ENCODE measurements around the gene ATF7IP.
A peak's percentile ranks its signal among the peaks of the same experiment; 100 is the strongest.
"Not testable (repeated sequence)": the region's sequence is repeated elsewhere in the genome, so short reads cannot be mapped to it uniquely, and the experiment has no call there.

The ATF7IP gene

GRCh38 chr12:14365294-14366208 is at the start of gene ATF7IP:
Gene ATF7IP, plus strand, starts transcription at chr12:14365682. Its CDS starts 58,234 bp downstream, at chr12:14423916.
- peak; percentile 83 to 92 for ATAC-seq

DNA sequence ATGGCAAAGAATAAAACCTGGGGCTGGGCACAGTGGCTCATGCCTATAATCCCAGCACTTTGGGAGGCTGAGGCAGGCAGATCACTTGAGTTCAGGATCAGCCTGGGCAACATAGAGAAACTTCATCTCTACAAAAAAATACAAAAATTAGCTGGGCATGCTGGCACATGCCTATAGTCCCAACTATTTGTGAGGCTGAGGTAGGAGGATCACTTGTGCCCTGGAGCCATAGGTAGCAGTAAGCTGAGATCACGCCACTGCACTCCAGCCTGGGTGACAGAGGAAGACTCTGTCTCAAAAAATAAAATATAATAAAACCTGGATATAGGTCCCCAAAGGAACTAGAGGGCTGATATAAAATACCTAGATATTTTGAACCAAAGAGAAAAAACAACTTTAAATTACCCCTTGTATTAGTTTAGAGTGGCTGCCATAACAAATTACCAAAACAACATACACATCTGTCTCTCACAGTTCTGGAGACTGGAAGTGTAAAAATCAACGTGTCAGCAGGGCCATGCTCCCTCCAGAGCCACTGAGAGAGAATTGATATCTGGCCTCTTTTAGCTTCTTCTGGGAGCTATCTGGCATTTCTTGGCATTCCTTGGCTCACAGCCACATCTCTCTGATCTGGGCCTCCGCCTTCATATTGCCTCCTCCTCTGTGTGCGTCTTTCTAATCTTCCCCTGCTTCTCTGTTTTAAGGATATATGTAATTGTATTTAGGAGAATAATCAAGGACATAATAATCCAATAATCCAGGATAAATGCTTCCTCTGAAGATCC is 47.9 kb upstream of the ATF7IP start:
- no peak for ATAC-seq

DNA sequence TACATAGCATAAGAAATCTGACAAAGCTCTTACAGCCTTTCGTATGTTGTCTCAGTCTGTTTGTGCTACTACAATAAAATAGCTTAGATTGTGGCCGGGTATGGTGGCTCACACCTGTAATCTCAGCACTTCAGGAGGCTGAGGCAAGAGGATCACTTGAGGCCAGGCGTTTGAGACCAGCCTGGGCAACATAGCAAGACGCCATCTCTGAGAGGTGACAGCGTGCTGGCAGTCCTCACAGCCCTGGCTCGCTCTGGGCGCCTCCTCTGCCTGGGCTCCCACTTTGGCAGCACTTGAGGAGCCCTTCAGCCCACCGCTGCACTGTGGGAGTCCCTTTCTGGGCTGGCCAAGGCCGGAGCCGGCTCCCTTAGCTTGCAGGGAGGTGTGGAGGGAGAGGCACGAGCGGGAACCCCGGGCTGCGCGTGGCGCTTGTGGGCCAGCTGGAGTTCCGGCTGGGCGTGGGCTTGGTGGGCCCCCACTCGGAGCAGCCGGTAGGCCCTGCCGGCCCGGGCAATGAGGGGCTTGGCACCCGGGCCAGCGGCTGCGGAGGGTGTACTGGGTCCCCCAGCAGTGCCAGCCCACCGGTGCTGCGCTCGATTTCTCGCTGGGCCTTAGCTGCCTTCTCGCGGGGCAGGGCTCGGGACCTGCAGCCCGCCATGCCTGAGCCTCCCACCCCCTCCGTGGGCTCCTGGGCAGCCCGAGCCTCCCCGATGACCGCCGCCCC is 45.6 kb upstream of the ATF7IP start:
- ATAC-seq: not testable (repeated sequence)

DNA sequence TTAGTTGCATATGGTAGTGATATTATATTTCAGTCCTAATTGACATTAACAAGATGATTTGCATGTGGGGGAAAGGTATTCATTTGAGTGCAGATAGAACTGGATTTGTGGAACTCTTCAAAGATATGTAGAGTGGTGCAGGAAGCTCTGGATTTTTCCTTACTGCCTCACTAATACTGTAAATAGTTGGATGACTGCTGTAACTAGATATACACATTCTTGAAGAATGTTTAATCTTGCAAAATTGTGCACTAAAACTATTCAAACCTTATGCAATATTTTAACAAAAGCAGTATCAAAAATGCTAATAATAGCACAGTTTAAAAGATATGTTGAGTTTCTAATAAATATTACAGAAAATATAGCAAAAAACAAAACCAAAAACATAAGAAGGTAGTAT is 43.1 kb upstream of the ATF7IP start:
- no peak for ATAC-seq

GRCh38 chr12:14325716-14326343 is 39.7 kb upstream of the ATF7IP start:
- ATAC-seq: no peak

GRCh38 chr12:14326699-14327098 is 38.8 kb upstream of the ATF7IP start:
- no peak for ATAC-seq

DNA sequence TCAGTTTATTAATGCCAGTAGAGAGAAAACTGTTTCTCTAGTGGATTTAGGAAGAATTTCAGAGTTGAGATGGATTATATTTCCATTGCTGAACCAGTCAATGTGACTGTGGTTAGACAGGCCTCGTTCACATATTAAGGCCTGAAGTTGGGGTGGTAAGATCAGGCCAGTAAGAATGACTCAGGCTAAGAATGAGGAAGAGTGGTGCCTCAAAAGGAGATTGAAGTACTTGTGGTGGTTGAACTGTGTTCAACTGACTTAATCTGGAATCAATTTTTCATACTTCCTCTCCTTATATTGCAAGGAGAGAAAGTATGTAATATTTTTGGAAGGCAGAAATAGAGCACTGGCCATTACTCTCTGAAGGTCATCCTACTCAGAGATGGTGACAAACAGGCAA is 37.8 kb upstream of the ATF7IP start:
- ATAC-seq: no peak

- ATAC-seq: no peak
Observed at GRCh38 chr12:14332482-14332881, 33.0 kb upstream of the ATF7IP start.

- ATAC-seq: no peak
Observed at GRCh38 chr12:14340371-14340770, 25.1 kb upstream of the ATF7IP start.

DNA sequence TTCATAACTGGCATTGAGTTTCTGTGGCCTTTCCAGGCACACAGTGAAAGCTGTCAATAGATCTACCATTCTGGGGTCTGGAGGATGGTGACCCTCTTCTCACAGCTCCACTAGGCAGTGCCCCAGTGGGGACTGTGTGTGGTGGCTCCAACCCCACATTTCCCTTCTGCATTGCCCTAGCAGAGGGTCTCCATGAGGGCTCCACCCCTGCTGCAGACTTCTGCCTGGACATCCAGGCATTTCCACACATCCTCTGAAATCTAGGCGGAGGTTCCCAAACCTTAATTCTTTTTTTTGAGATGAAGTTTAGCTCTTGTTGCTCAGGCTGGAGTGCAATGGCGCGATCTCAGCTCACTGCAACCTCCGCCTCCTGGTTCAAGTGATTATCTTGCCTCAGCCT is 14.0 kb upstream of the ATF7IP start:
- ATAC-seq: not testable (repeated sequence)

DNA sequence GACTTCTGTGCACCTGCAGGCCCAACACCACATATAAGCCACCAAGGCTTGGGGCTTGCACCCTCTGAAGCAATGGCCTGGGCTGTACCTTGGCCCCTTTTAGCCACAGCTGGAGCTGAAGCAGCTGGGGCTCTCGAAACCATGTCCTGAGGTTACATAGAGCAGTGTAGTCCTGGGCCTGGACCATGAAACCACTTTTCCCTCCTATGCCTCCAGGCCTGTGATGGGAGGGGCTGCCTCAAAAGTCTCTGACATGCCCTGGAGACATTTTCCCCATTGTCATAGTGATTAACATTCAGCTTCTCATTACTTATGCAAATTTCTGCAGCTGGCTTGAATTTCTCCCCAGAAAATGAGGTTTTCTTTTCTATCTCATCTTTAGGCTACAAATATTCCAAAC is 13.4 kb upstream of the ATF7IP start:
- not testable (repeated sequence) for ATAC-seq

DNA sequence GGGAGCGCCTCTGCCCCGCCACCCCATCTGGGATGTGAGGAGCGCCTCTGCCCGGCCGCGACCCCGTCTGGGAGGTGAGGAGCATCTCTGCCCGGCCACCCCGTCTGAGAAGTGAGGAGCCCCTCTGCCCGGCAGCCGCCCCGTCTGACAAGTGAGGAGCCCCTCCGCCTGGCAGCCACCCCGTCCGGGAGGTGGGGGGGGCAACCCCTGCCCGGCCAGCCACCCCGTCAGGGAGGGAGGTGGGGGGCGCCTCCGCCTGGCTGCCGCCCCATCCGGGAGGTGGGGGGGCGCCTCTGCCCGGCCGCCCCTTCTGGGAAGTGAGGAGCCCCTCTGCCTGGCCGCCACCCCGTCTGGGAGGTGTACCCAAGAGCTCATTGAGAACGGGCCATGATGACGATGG is 10.8 kb upstream of the ATF7IP start:
- not testable (repeated sequence) for ATAC-seq

GRCh38 chr12:14356147-14356546 is 9.3 kb upstream of the ATF7IP start:
- no peak for ATAC-seq

DNA sequence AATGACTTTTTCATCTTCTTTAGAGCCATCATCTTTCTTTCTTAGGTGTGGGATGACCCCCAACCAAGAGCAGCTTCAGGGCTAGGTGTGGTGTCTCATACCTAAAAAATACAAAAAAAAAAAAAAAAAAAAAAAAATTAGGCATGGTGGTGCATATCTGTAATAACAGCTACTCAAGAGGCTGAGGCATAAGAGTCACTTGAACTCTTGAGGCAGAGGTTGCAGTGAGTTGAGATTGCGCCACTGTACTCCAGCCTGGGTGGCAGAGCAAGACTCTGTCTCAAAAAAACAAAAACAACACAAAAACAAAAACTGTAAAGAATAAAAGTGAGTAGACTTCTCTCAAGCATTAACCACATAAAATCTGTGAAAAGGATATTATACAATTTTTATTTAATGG is 8.0 kb upstream of the ATF7IP start:
- no peak for ATAC-seq

DNA sequence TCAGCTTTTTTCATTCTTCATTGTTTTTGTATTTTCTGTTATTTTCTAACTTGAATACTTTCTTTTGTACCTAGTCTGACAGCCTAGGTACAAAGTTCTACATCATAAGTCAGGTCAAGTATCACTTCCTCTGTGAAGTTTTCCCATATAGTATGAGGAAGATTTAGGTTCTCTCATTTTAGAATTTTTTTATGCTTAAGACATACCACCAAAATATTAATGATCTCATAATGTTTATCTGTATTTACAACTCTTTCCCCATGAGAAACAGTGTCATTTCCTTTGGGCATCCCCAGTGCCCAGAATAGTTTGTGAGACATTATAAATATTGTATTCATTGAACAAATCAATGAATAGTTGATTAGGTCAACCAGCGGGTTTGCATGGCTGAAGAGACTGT is 3.1 kb upstream of the ATF7IP start:
- no peak for ATAC-seq

DNA sequence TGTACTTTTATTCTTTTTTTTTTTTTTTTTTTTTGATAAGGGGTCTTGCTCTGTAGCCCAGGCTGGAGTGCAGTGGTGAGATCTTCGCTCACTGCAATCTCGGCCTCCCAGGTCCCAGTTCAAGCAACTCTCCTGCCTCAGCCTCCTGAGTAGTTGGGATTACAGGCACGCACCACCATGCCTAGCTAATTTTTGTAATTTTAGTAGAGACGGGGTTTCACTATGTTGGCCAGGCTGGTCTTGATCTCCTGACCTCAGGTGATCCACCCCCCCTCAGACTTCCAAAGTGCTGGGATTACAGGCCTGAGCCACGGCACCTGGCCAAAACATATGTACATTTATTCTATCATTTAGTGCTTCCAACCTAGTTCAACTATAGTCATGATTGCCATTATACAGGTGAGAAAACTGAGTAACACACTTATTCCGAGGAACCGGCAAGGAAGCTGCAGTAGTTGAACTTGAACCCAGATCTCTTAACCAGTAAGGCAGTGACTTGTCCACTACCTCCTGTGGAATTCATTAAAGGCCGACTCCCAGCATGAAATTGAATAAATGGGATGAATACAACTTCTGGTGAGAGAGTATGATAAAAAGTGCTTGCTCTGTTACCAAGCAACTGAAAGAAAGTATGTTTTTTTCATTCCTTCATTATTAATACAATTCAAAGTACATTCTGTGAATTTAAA is 755 bp upstream of the ATF7IP start:
- no peak for ATAC-seq

DNA sequence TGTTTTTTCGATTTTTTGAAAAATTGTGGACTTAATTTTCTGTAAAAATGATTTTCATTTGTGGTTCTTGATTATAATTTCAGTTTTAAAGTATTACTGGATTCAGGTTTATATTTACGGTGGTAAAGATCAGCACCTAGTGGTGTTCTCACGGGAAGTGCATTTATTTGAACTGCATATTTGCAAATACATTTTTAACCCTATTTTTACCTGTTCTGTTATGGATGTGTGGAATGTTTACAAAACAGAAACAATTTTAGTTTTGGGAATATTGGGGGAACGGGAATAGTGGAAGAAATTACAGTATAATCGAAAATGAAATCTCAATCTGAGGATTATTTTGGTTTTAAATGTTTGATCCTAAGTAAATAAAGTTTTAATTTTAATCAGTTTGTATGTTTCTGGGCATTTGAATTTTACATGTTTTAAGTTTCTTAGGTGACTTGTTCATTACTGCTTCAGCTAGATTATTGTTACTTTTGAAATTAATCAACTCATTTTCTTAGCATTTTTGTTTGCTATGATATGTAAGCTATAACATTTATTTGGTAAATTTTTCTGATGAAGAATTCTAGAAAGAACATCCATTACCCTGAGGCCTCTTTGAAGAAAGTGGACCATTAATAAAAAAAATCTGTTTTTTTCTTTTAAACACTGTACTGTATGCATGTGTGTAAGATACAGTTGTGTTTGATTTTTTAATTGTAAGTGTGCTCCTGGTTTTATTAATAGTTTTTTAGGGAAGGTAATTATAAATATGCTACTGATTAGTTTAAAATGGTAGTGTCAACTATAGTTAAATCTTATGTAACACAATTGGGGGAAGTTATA is 942 bp downstream of the ATF7IP start:
- no peak for ATAC-seq

DNA sequence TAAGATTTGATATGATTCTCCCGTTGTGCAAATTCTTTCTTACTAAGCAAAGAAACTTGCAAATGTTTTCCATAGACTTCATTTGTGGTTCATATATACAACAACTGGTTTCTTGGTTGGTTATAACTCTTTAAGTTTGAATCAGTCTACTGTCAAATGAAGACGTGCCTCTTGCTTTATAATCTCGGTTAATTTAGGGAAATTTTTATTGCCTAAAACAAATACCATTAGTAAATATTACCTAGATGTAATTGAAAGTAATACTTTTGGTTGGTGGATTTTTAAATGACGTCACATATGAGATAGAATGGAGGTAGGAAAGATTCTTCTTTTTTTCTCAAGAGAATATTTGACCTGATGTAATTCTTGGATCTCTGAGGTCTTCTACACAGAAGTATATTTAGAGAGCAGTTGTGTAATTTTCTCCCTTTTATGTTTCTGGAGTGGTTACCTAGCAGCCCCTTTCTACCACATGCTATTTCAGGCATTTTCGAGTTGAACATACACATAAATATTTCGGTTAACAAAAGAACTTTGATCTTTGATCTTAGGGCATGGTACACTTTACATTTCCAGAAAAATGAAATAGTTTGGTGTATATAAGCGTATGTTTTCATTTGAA is 1.7 kb downstream of the ATF7IP start:
- ATAC-seq: peak; percentile 10 to 52

DNA sequence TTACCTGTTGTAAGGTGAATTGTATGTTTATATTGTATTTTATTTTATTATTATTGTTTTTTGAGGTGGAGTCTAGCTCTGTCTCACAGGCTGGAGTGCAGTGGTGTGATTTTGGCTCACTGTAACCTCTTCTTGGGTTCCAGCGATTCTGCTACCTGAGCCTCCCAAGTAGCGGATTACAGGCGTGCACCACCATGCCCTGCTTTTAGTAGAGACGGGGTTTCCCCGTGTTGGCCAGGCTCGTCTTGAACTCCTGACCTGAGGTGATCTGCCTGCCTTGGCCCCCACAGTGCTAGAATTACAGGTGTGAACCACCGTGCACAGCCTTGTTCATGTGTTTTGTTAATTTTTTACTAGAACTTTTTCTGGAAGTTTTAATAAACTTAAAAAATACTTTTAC is 3.8 kb downstream of the ATF7IP start:
- ATAC-seq: no peak

DNA sequence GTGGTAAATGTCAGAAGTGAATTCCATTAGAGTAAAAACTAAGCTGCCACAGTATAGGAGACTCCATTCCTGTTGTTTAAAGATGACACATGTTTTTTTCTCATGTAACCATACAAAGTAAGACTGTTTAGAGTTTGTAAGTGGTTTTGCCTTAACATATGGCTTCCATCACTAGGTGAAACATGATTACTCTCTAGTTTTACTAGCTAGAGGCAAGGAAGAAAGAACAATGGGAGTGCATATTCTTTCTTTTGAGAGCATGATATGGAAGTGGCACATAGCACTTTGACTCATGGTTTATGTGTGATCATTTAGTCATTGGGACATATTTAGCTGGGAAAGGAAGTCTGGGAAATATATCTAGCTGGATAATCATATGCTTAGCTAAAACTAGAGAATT is 7.7 kb downstream of the ATF7IP start:
- ATAC-seq: no peak

GRCh38 chr12:14379508-14379907 is 14.0 kb downstream of the ATF7IP start:
- ATAC-seq: no peak

Measured in activated CD4-positive, CD25-positive, alpha-beta regulatory T cell treated with anti-CD3 and anti-CD28 coated beads, Interleukin-2, amount 50 U/mL, for 24 hours (primary cell).